ENCODE data around the gene AOC2. TPM values are rescaled to one million over a fixed set of nuclear protein-coding genes. Genes with fewer than 3 reads are reported as not detected.
A peak's percentile ranks its signal among the peaks of the same experiment; 100 is the strongest.

Gene AOC2
- total and polyA plus RNA-seq, 2 of the 13 experiments (the other 11 are each of a cell fraction or from before 2014, with no cell fraction given) = 1.2 to 3.3 TPM

DNA sequence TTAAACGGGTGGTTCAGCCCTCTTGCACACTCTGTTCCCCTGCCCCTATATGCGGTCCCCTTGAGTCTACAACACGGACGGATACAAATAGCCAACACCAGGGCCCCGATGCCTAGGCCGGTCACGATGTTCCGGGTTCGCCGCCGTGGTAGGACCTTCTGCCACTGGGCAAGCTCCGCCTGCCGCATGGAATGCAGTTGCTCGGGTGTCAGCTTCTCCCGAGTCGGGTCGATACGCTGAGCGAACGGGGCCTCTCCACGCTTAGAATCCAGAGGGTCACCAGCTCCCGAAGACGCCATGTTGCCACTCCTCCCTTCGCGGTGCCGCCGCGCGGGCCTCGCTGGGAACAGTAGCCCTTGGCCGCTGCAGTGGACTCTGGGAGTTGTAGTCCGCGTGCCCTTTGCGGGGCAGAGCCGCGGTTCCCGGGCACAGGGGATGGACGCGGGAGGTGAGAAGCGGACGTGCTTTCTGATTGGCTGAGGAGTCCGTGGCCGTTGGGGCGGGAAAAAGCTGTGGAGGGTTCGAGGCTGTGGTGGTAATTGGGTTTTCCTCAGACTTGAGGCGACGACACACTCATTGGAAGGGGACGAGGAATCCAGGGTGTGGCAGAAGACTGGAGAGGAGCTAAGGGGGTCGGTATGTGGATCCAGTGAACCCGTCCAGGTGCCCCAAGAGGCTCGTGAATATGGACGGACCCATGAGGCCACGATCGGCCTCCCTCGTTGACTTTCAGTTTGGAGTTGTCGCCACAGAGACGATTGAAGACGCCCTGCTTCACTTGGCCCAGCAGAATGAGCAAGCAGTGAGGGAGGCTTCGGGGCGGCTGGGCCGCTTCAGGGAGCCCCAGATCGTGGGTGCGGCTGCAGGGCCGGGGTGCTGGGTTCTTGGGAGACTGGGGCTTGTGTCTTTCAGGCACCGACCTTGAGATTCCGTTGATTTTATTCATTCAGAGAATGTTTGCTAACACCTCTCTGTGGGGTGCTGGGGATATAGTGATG is 45.7 kb upstream of the AOC2 start, which contains the start of the genes CNTD1 and COA3 (continued):
- TF ChIP-seq SP140L (CRISPR knock-in tag; IDR thresholded peaks at IDR 0.05; ENCODE audit: borderline replicate concordance) (no peak; the same call in 1 of the 2 replicates), PAX8 (CRISPR knock-in tag; IDR thresholded peaks at IDR 0.05; ENCODE audit: borderline replicate concordance) (peak; percentile 64; the same call in 1 of the 2 replicates), KAT7 (CRISPR knock-in tag; IDR thresholded peaks at IDR 0.05; ENCODE audit: borderline replicate concordance) (peak; percentile 93), MTF2 (CRISPR knock-in tag; IDR thresholded peaks at IDR 0.05; ENCODE audit: borderline replicate concordance) (no peak), ZNF343 (CRISPR knock-in tag; IDR thresholded peaks at IDR 0.05) (peak; percentile 87), THAP11 (CRISPR knock-in tag; IDR thresholded peaks at IDR 0.05) (peak; percentile 100), AGO2 (optimal IDR thresholded peaks at IDR 0.05; ENCODE audit: low read depth, low read length) (peak; percentile 92)
- TF ChIP-seq, protein P1, sequence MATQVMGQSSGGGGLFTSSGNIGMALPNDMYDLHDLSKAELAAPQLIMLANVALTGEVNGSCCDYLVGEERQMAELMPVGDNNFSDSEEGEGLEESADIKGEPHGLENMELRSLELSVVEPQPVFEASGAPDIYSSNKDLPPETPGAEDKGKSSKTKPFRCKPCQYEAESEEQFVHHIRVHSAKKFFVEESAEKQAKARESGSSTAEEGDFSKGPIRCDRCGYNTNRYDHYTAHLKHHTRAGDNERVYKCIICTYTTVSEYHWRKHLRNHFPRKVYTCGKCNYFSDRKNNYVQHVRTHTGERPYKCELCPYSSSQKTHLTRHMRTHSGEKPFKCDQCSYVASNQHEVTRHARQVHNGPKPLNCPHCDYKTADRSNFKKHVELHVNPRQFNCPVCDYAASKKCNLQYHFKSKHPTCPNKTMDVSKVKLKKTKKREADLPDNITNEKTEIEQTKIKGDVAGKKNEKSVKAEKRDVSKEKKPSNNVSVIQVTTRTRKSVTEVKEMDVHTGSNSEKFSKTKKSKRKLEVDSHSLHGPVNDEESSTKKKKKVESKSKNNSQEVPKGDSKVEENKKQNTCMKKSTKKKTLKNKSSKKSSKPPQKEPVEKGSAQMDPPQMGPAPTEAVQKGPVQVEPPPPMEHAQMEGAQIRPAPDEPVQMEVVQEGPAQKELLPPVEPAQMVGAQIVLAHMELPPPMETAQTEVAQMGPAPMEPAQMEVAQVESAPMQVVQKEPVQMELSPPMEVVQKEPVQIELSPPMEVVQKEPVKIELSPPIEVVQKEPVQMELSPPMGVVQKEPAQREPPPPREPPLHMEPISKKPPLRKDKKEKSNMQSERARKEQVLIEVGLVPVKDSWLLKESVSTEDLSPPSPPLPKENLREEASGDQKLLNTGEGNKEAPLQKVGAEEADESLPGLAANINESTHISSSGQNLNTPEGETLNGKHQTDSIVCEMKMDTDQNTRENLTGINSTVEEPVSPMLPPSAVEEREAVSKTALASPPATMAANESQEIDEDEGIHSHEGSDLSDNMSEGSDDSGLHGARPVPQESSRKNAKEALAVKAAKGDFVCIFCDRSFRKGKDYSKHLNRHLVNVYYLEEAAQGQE (IDR thresholded peaks at IDR 0.05; ENCODE audit: borderline replicate concordance in 1 of 2, low read depth in 1 of 2, low read length in 2 of 2) = 0 out of 4 replicates have a peak, but pooled peaks of 1 of the 2 experiments have one; percentile 10
- TF ChIP-seq, protein P2, sequence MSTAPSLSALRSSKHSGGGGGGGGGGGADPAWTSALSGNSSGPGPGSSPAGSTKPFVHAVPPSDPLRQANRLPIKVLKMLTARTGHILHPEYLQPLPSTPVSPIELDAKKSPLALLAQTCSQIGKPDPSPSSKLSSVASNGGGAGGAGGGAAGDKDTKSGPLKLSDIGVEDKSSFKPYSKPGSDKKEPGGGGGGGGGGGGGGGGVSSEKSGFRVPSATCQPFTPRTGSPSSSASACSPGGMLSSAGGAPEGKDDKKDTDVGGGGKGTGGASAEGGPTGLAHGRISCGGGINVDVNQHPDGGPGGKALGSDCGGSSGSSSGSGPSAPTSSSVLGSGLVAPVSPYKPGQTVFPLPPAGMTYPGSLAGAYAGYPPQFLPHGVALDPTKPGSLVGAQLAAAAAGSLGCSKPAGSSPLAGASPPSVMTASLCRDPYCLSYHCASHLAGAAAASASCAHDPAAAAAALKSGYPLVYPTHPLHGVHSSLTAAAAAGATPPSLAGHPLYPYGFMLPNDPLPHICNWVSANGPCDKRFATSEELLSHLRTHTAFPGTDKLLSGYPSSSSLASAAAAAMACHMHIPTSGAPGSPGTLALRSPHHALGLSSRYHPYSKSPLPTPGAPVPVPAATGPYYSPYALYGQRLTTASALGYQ (CRISPR knock-in tag; IDR thresholded peaks at IDR 0.05) = no peak
- TF ChIP-seq, protein P3, sequence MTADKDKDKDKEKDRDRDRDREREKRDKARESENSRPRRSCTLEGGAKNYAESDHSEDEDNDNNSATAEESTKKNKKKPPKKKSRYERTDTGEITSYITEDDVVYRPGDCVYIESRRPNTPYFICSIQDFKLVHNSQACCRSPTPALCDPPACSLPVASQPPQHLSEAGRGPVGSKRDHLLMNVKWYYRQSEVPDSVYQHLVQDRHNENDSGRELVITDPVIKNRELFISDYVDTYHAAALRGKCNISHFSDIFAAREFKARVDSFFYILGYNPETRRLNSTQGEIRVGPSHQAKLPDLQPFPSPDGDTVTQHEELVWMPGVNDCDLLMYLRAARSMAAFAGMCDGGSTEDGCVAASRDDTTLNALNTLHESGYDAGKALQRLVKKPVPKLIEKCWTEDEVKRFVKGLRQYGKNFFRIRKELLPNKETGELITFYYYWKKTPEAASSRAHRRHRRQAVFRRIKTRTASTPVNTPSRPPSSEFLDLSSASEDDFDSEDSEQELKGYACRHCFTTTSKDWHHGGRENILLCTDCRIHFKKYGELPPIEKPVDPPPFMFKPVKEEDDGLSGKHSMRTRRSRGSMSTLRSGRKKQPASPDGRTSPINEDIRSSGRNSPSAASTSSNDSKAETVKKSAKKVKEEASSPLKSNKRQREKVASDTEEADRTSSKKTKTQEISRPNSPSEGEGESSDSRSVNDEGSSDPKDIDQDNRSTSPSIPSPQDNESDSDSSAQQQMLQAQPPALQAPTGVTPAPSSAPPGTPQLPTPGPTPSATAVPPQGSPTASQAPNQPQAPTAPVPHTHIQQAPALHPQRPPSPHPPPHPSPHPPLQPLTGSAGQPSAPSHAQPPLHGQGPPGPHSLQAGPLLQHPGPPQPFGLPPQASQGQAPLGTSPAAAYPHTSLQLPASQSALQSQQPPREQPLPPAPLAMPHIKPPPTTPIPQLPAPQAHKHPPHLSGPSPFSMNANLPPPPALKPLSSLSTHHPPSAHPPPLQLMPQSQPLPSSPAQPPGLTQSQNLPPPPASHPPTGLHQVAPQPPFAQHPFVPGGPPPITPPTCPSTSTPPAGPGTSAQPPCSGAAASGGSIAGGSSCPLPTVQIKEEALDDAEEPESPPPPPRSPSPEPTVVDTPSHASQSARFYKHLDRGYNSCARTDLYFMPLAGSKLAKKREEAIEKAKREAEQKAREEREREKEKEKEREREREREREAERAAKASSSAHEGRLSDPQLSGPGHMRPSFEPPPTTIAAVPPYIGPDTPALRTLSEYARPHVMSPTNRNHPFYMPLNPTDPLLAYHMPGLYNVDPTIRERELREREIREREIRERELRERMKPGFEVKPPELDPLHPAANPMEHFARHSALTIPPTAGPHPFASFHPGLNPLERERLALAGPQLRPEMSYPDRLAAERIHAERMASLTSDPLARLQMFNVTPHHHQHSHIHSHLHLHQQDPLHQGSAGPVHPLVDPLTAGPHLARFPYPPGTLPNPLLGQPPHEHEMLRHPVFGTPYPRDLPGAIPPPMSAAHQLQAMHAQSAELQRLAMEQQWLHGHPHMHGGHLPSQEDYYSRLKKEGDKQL (CRISPR knock-in tag; IDR thresholded peaks at IDR 0.05; ENCODE audit: low read depth) = peak; percentile 18; the same call in 1 of the 2 replicates
- TF ChIP-seq, protein P4, sequence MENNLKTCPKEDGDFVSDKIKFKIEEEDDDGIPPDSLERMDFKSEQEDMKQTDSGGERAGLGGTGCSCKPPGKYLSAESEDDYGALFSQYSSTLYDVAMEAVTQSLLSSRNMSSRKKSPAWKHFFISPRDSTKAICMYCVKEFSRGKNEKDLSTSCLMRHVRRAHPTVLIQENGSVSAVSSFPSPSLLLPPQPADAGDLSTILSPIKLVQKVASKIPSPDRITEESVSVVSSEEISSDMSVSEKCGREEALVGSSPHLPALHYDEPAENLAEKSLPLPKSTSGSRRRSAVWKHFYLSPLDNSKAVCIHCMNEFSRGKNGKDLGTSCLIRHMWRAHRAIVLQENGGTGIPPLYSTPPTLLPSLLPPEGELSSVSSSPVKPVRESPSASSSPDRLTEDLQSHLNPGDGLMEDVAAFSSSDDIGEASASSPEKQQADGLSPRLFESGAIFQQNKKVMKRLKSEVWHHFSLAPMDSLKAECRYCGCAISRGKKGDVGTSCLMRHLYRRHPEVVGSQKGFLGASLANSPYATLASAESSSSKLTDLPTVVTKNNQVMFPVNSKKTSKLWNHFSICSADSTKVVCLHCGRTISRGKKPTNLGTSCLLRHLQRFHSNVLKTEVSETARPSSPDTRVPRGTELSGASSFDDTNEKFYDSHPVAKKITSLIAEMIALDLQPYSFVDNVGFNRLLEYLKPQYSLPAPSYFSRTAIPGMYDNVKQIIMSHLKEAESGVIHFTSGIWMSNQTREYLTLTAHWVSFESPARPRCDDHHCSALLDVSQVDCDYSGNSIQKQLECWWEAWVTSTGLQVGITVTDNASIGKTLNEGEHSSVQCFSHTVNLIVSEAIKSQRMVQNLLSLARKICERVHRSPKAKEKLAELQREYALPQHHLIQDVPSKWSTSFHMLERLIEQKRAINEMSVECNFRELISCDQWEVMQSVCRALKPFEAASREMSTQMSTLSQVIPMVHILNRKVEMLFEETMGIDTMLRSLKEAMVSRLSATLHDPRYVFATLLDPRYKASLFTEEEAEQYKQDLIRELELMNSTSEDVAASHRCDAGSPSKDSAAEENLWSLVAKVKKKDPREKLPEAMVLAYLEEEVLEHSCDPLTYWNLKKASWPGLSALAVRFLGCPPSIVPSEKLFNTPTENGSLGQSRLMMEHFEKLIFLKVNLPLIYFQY (CRISPR knock-in tag; IDR thresholded peaks at IDR 0.05; ENCODE audit: borderline replicate concordance) = peak; percentile 64; the same call in 1 of the 2 replicates

Data from HepG2 (cell line).